IMR-90 (cell line): ENCODE data around the gene AMZ1. TPM values are rescaled to one million over a fixed set of nuclear protein-coding genes. Genes with fewer than 3 reads are reported as not detected.

Source experiments
- ATAC-seq: fragments of 200-7000 bp; cut with Tn5 transposase; 2 replicates; pipeline ENCODE4 v1.9.1; 2020; ENCODE audit warnings: low read depth, mild to moderate bottlenecking, moderate library complexity
- BruUV-seq: library from RNA; stranded (reverse); fragments of 400-500 nt; replicated peaks from 2 replicates; lab custom pipeline; 2021; lab: Mats Ljungman, UMichigan
- CTCF ChIA-PET: fragments of 300-600 bp; formaldehyde crosslinking; extraction: SDS; loops from one replicate; lab custom pipeline; 2021; ENCODE audit warnings: antibody characterized with exemption; lab: Yijun Ruan, JAX
- POLR2A ChIA-PET: fragments of 300-600 bp; sonication (Branson Sonifier 250); formaldehyde crosslinking; loops from one replicate; lab custom pipeline; 2022; ENCODE audit warnings: antibody characterized with exemption; ENCODE audit not compliant: unreplicated experiment; lab: Charles Lee
- DNase-seq: peaks from one replicate; pipeline ENCODE4 v3.0.0; 2013
- H2AFZ ChIP-seq: replicated peaks from 2 replicates; pipeline ENCODE3; 2013; ENCODE audit warnings: low read length, mild to moderate bottlenecking; ENCODE audit not compliant: poor library complexity
- H2AK5ac ChIP-seq: 2 replicates; pipeline ENCODE4 v1.6.1; 2013; ENCODE audit warnings: low read depth, low read length, inconsistent platforms
- H2AK9ac ChIP-seq: replicated peaks from 2 replicates; pipeline ENCODE3; 2013; ENCODE audit warnings: mild to moderate bottlenecking, low read depth, low read length, moderate library complexity; ENCODE audit not compliant: poor library complexity
- H2BK120ac ChIP-seq: 2 replicates; pipeline ENCODE4 v1.6.1; 2013; ENCODE audit warnings: low read depth, low read length, inconsistent platforms
- H2BK15ac ChIP-seq: 3 replicates; pipeline ENCODE4 v1.6.1; 2013; ENCODE audit warnings: low read depth, low read length, inconsistent platforms
- H2BK20ac ChIP-seq: 2 replicates; pipeline ENCODE4 v1.6.1; 2013; ENCODE audit warnings: low read depth, mild to moderate bottlenecking, inconsistent platforms, low read length, moderate library complexity
- H2BK5ac ChIP-seq: 2 replicates; pipeline ENCODE4 v1.6.1; 2013; ENCODE audit warnings: mild to moderate bottlenecking, low read depth, low read length, inconsistent platforms; ENCODE audit not compliant: poor library complexity, severe bottlenecking
- H3K14ac ChIP-seq: replicated peaks from 2 replicates; pipeline ENCODE4 v1.6.1; 2013; ENCODE audit warnings: low read depth, low read length, inconsistent platforms
- H3K18ac ChIP-seq: 2 replicates; pipeline ENCODE4 v1.6.1; 2013; ENCODE audit warnings: low read depth, low read length, control low read depth
- H3K23ac ChIP-seq: 2 replicates; pipeline ENCODE4 v1.6.1; 2013; ENCODE audit warnings: low read depth, low read length, inconsistent platforms
- H3K27ac ChIP-seq: 2 replicates; pipeline ENCODE4 v1.5.1; 2013; ENCODE audit warnings: mild to moderate bottlenecking, control low read depth, low read length; ENCODE audit not compliant: insufficient read depth
- H3K27me3 ChIP-seq: 2 replicates; pipeline ENCODE4 v1.6.1; 2013; ENCODE audit warnings: low read length; ENCODE audit not compliant: control insufficient read depth, insufficient read depth
- H3K36me3 ChIP-seq: 2 replicates; pipeline ENCODE4 v1.6.1; 2013; ENCODE audit warnings: low read length, mixed read lengths; ENCODE audit not compliant: control insufficient read depth, insufficient read depth
- H3K4ac ChIP-seq: 2 replicates; pipeline ENCODE4 v1.6.1; 2013; ENCODE audit warnings: low read depth, low read length, inconsistent platforms
- H3K4me1 ChIP-seq: 2 replicates; pipeline ENCODE4 v1.6.1; 2013; ENCODE audit warnings: low read length, mixed read lengths; ENCODE audit not compliant: control insufficient read depth, insufficient read depth
- H3K4me2 ChIP-seq: 2 replicates; pipeline ENCODE4 v1.6.1; 2013; ENCODE audit warnings: low read depth, mild to moderate bottlenecking, control low read depth, low read length, moderate library complexity
- H3K4me3 ChIP-seq: 2 replicates; pipeline ENCODE4 v1.5.1; 2013; ENCODE audit warnings: low read depth, mild to moderate bottlenecking, control low read depth, low read length, moderate library complexity; ENCODE audit not compliant: insufficient read depth
- H3K56ac ChIP-seq: 2 replicates; pipeline ENCODE4 v1.6.1; 2013; ENCODE audit warnings: low read length, inconsistent platforms; ENCODE audit not compliant: insufficient read depth; ENCODE audit errors: extremely low read depth
- H3K79me1 ChIP-seq, 2 experiments: 2 replicates each; pipeline ENCODE4 v1.6.1; 2013; ENCODE audit warnings: low read length in 2 of 2, inconsistent platforms in 1 of 2, low read depth in 1 of 2
- H3K9ac ChIP-seq: 2 replicates; pipeline ENCODE4 v1.6.1; 2013; ENCODE audit warnings: low read depth, low read length, control low read depth
- H3K9me1 ChIP-seq: 2 replicates; pipeline ENCODE4 v1.6.1; 2013; ENCODE audit warnings: low read length, inconsistent platforms; ENCODE audit not compliant: insufficient read depth
- H3K9me3 ChIP-seq: 2 replicates; pipeline ENCODE4 v1.6.1; 2013; ENCODE audit warnings: low read length; ENCODE audit not compliant: control insufficient read depth, insufficient read depth
- H4K20me1 ChIP-seq: 2 replicates; pipeline ENCODE4 v1.6.1; 2013; ENCODE audit warnings: low read length, inconsistent platforms; ENCODE audit not compliant: insufficient read depth
- H4K5ac ChIP-seq: 2 replicates; pipeline ENCODE4 v1.6.1; 2013; ENCODE audit warnings: mild to moderate bottlenecking, low read depth, low read length, control low read depth
- H4K8ac ChIP-seq, 2 experiments: 2 replicates each; pipeline ENCODE4 v1.6.1; 2013; ENCODE audit warnings: low read depth in 2 of 2, low read length in 2 of 2, control low read depth in 1 of 2, inconsistent platforms in 1 of 2
- H4K91ac ChIP-seq: 2 replicates; pipeline ENCODE4 v1.6.1; 2013; ENCODE audit warnings: low read depth, low read length, inconsistent platforms; ENCODE audit not compliant: insufficient read depth
- CHD1 ChIP-seq: IDR thresholded peaks from 2 replicates; pipeline ENCODE4 v1.6.1; 2012; ENCODE audit warnings: low read depth, low read length, improper control_type of control experiment
- ELK1 ChIP-seq: fragments of 150-350 bp; IDR thresholded peaks from 2 replicates; pipeline ENCODE4 v1.6.1; 2016; ENCODE audit warnings: low read depth, mild to moderate bottlenecking, low read length, moderate library complexity, borderline replicate concordance
- RAD21 ChIP-seq: IDR thresholded peaks from 2 replicates; pipeline ENCODE4 v1.6.1; 2012; ENCODE audit warnings: low read length, improper control_type of control experiment
- WGBS, 2 experiments: methylation state at CpG; one replicate each; pipeline versions ENCODE4 v1.1.5 to v1.1.7; 2013; ENCODE audit warnings: missing lambda C conversion rate in 2 of 2; ENCODE audit not compliant: insufficient read length in 1 of 2; ENCODE audit errors: extremely low coverage in 2 of 2; 5-methylcytosine and 5-hydroxymethylcytosine counted together
- dilution Hi-C: fragments of 300-500 bp; cut with HindIII; formaldehyde crosslinking; loops from one replicate; pipeline ENCODE4 v1.14.3; 2018; ENCODE audit warnings: low sequenced_read_pairs; ENCODE audit not compliant: unreplicated experiment
- in situ Hi-C: fragments of 300-500 bp; cut with MboI; formaldehyde crosslinking; loops from 3 replicates; pipeline ENCODE4 v1.14.3; 2019; ENCODE audit warnings: low sequenced_read_pairs, inconsistent platforms, mixed read lengths
- intact Hi-C: fragments of 100-400 bp; cut with micrococcal nuclease; formaldehyde crosslinking; loops from 2 replicates; pipeline ENCODE4 v1.10.0; 2022
- polyA plus RNA-seq, 3 experiments: library from polyadenylated mRNA; depleted of rRNA; stranded (reverse); fragments of >200 nt; gene quantifications; 2 replicates each; pipeline ENCODE4 v1.2.3, GENCODE V29; 2012; ENCODE audit warnings: low replicate concordance in 1 of 3
- total RNA-seq: library from RNA; depleted of rRNA; stranded (reverse); fragments of >200 nt; gene quantifications from 2 replicates; pipeline ENCODE4 v1.2.3, GENCODE V29; 2012

AMZ1 gene
- total and polyA plus RNA-seq, 2 of the 4 experiments (the other 2 are of a cell fraction): 0.54 to 1.6 TPM

GRCh38 chr7:2689343-2689847 is 1.4 kb downstream of the AMZ1 start:
- DNase-seq (no peak), ATAC-seq (no peak)
- H3K4ac ChIP-seq: no peak overlapping the region
- H3K23ac ChIP-seq: no peak overlapping the region
- no peaks in the 10 kb centered on the region for H3K36me3 ChIP-seq
- H3K9me3 ChIP-seq: no peaks in the 10 kb centered on the region
- H3K4me1 ChIP-seq: peaks cover 6% of the 10 kb centered on the region
- H3K14ac ChIP-seq: no peak overlapping the region
- H3K9me1 ChIP-seq: no peaks in the 10 kb centered on the region
- H3K79me1 ChIP-seq: no peaks in the 10 kb centered on the region
- TF ChIP-seq CHD1: no peak
- TF ChIP-seq ELK1: no peak
- TF ChIP-seq RAD21: no peak
- H3K4me3 ChIP-seq: no peak overlapping the region
- ChIA-PET POLR2A (no interaction called here), CTCF (interaction anchor here (0.6 to 1.4 kb wide), 3 partner anchors 8 to 268 kb away, joined by 3 to 5 read pairs (median 4); no protein-coding TSS in a partner anchor)
- no peak overlapping the region for H3K18ac ChIP-seq
- no peak overlapping the region; the same call in 1 of the 2 replicates for H2AK5ac ChIP-seq
- WGBS, 2 experiments: 89% methylated on average over 4 of the region's 16 CpGs; no CpG with 5 or more reads in 1 of the 2 experiments
- no peak overlapping the region for H3K9ac ChIP-seq
- H2AK9ac ChIP-seq: peak overlapping the region; percentile 55
- no peak overlapping the region for H3K27ac ChIP-seq
- BruUV-seq: no TSS peak
- no peak overlapping the region for H2BK15ac ChIP-seq
- dilution Hi-C loops (no loop called here), in situ Hi-C loops (loop anchor here (25.0 kb wide), 1 partner anchor 473 kb away; no protein-coding TSS in a partner anchor), intact Hi-C loops (no loop called here)
- H3K4me2 ChIP-seq: no peak overlapping the region
- no peak overlapping the region for H4K8ac ChIP-seq
- H2BK20ac ChIP-seq: no peak overlapping the region
- H3K56ac ChIP-seq: no peak overlapping the region
- peak overlapping the region; percentile 21 for H2AFZ ChIP-seq
- H4K20me1 ChIP-seq: no peaks in the 10 kb centered on the region
- H4K91ac ChIP-seq: no peak overlapping the region
- no peak overlapping the region for H2BK5ac ChIP-seq
- no peak overlapping the region for H4K5ac ChIP-seq
- H2BK120ac ChIP-seq: no peak overlapping the region
- peaks cover 9% of the 10 kb centered on the region; the same call in 1 of the 2 replicates for H3K27me3 ChIP-seq
